Measurements from ENCODE around the gene THOC7. TPM values are rescaled to one million over a fixed set of nuclear protein-coding genes. Genes with fewer than 3 reads are reported as not detected.

Gene THOC7
- total RNA-seq, 2 donors from 2014 or later = 38.0 to 68.9 TPM

DNA sequence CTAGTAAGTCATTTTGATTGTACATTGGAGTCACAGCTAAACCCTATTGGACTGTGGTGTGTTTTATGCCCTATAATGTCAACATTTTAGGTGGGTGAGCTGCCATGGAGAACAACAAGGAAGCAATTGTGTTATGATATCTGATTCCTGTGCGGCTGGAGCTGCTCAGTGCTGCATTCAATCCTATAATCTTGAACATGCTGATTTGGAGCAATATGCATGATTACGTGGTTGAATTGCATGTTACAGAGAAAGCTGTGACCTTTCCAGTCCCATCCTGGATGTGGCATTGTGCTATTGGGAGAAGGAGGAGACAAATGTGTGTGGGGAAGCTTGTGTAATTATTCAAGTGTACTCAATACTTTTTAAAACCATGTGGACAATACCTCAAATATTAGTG is 64.7 kb downstream of the THOC7 start:
- ATAC-seq (ENCODE audit: insufficient number of reproducible peaks, low FRiP score, low read depth) = no peak
- no peaks in the 10 kb centered on the region for H3K27me3 ChIP-seq (replicated peaks; ENCODE audit: insufficient read depth)
- no peaks in the 10 kb centered on the region for H3K4me1 ChIP-seq (ENCODE audit: control insufficient read depth in 1 of 2, low read depth in 2 of 2)
- no peak overlapping the region for H3K4me3 ChIP-seq
- no peaks in the 10 kb centered on the region for H3K36me3 ChIP-seq
- no peaks in the 10 kb centered on the region for H3K9me3 ChIP-seq
- TF ChIP-seq, protein P1, sequence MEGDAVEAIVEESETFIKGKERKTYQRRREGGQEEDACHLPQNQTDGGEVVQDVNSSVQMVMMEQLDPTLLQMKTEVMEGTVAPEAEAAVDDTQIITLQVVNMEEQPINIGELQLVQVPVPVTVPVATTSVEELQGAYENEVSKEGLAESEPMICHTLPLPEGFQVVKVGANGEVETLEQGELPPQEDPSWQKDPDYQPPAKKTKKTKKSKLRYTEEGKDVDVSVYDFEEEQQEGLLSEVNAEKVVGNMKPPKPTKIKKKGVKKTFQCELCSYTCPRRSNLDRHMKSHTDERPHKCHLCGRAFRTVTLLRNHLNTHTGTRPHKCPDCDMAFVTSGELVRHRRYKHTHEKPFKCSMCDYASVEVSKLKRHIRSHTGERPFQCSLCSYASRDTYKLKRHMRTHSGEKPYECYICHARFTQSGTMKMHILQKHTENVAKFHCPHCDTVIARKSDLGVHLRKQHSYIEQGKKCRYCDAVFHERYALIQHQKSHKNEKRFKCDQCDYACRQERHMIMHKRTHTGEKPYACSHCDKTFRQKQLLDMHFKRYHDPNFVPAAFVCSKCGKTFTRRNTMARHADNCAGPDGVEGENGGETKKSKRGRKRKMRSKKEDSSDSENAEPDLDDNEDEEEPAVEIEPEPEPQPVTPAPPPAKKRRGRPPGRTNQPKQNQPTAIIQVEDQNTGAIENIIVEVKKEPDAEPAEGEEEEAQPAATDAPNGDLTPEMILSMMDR (IDR thresholded peaks at IDR 0.05) = no peak
- no peak overlapping the region for H3K27ac ChIP-seq
- no peak for DNase-seq (ENCODE audit: low spot score)

DNA sequence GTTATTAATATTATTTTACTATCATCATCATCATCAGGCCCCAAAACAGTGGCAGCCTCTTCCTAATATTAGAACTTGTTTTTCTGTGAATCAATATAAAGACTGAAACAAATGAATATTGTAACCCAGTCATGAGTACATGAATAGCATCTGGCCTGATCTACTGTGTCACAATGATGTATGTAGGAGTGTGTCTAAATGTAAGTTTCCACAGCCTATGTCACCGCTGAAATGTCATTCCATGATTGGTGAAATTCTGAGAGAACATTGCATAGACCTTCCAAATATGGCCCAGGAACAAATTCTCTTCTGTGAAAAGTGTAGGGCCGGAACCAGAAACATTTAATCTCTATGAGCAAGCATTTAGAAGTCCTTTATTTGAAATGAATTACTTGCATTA is 65.1 kb downstream of the THOC7 start:
- H3K27me3 ChIP-seq (replicated peaks; ENCODE audit: insufficient read depth) = no peaks in the 10 kb centered on the region
- DNase-seq (ENCODE audit: low spot score) (no peak), ATAC-seq (ENCODE audit: insufficient number of reproducible peaks, low FRiP score, low read depth) (no peak)

GRCh38 chr3:63795438-63795837 is 68.2 kb downstream of the THOC7 start:
- Histone ChIP-seq H3K4me3 (no peak overlapping the region), H3K27me3 (replicated peaks; ENCODE audit: insufficient read depth) (no peaks in the 10 kb centered on the region), H3K4me1 (ENCODE audit: control insufficient read depth in 1 of 2, low read depth in 2 of 2) (no peaks in the 10 kb centered on the region), H3K9me3 (no peaks in the 10 kb centered on the region), H3K36me3 (no peaks in the 10 kb centered on the region), H3K27ac (no peak overlapping the region)
- TF ChIP-seq, protein P1 (IDR thresholded peaks at IDR 0.05) = no peak
- no peak for ATAC-seq (ENCODE audit: insufficient number of reproducible peaks, low FRiP score, low read depth)
- no peak for DNase-seq (ENCODE audit: low spot score)

More for the DNA sequence above, 65.1 kb downstream of the THOC7 start:
- Histone ChIP-seq H3K36me3 (no peaks in the 10 kb centered on the region), H3K9me3 (no peaks in the 10 kb centered on the region), H3K4me3 (no peak overlapping the region), H3K27ac (no peak overlapping the region), H3K4me1 (ENCODE audit: control insufficient read depth in 1 of 2, low read depth in 2 of 2) (no peaks in the 10 kb centered on the region)
- TF ChIP-seq, protein P1 (IDR thresholded peaks at IDR 0.05) = no peak

DNA sequence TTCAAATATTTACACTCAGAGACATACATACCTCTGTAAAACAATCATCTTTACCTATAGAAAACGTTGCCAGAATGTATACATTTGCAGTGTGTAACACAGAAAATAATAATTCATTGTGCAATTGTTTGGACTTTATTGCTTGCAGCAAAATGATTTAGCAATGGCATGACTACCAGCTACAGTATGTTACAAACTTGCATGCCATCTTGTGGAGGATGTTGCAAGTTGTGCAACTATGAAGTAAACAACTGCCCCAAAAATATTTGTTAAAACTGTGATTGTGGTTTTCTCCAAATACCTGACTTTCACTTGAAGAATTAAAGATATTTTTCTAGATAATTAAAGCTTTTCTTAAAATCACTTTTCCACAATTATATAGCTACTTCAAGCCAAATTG is 71.6 kb downstream of the THOC7 start:
- Histone ChIP-seq H3K27ac (no peak overlapping the region), H3K27me3 (replicated peaks; ENCODE audit: insufficient read depth) (no peaks in the 10 kb centered on the region), H3K4me1 (ENCODE audit: control insufficient read depth in 1 of 2, low read depth in 2 of 2) (no peaks in the 10 kb centered on the region), H3K9me3 (no peaks in the 10 kb centered on the region), H3K4me3 (no peak overlapping the region), H3K36me3 (no peaks in the 10 kb centered on the region)
- TF ChIP-seq, protein P1 (IDR thresholded peaks at IDR 0.05) = no peak
- ATAC-seq (ENCODE audit: insufficient number of reproducible peaks, low FRiP score, low read depth) (no peak), DNase-seq (ENCODE audit: low spot score) (no peak)

Other genes starting within 250 kb of the THOC7 start
- not detected for gene SNTN, start 211.1 kb downstream of the THOC7 start, total RNA-seq
- gene C3orf49, start 44.5 kb downstream of the THOC7 start, total RNA-seq = not detected
- 10 to 100 TPM; 32.5 to 38.4 TPM for gene ATXN7, start 62 bp upstream of the THOC7 start, total RNA-seq
- gene SCAANT1, start 48.6 kb upstream of the THOC7 start, total RNA-seq = not detected
- gene PSMD6, start 159.7 kb upstream of the THOC7 start, total RNA-seq = 10 to 100 TPM; 54.4 to 70.3 TPM

Data from thoracic aorta (tissue), 2 donors.